ENCODE data around the gene HDAC4.

- TF ChIP-seq EZH2phosphoT487 (IDR thresholded peaks at IDR 0.05; ENCODE audit: low read length) = no peak
- no peak for TF ChIP-seq CTCF (IDR thresholded peaks at IDR 0.05; ENCODE audit: low read length)
These were observed 238.5 kb downstream of the HDAC4 start for GRCh38 chr2:239162141-239162821.
